H54 (cell line): ENCODE results near the gene CDC23.
"Not testable (repeated sequence)": the region's sequence is repeated elsewhere in the genome, so short reads cannot be mapped to it uniquely, and the experiment has no call there.

Source experiments
- DNase-seq: peaks from one replicate; pipeline ENCODE4 v3.0.0; 2011; ENCODE audit warnings: low spot score, mixed read lengths; ENCODE audit not compliant: insufficient read length
- FAIRE-seq: peaks from 3 replicates; lab custom pipeline; 2011; peaks lifted over from hg19 to GRCh38; lab: Jason Lieb, UNC
- POLR2A ChIP-seq: IDR thresholded peaks from 2 replicates; pipeline ENCODE4 v1.6.1; 2011; ENCODE audit warnings: low read depth, mild to moderate bottlenecking, low read length

The CDC23 gene

GRCh38 chr5:138233280-138233679 lies 20.2 kb upstream of the CDC23 start:
- no peak for TF ChIP-seq POLR2A
- FAIRE-seq = no peak
- DNase-seq = no peak

GRCh38 chr5:138230981-138231589 lies 18.0 kb upstream of the CDC23 start:
- TF ChIP-seq POLR2A = no peak
- DNase-seq = no peak
- FAIRE-seq = no peak

GRCh38 chr5:138230261-138230660 lies 17.1 kb upstream of the CDC23 start:
- DNase-seq = no peak
- no peak for FAIRE-seq
- TF ChIP-seq POLR2A = no peak

- TF ChIP-seq POLR2A = no peak
- DNase-seq (no peak), FAIRE-seq (no peak)
Observed at GRCh38 chr5:138229387-138229786, 16.3 kb upstream of the CDC23 start.

GRCh38 chr5:138226910-138227309 lies 13.8 kb upstream of the CDC23 start:
- TF ChIP-seq POLR2A = no peak
- FAIRE-seq (no peak), DNase-seq (no peak)

- DNase-seq (no peak), FAIRE-seq (no peak)
- no peak for TF ChIP-seq POLR2A
Observed at GRCh38 chr5:138224712-138225111, 11.6 kb upstream of the CDC23 start.

GRCh38 chr5:138223532-138223931 lies 10.4 kb upstream of the CDC23 start:
- no peak for FAIRE-seq

GRCh38 chr5:138216799-138217198 lies 3.7 kb upstream of the CDC23 start:
- TF ChIP-seq POLR2A = no peak
- no peak for FAIRE-seq
- no peak for DNase-seq

More at GRCh38 chr5:138223532-138223931, 10.4 kb upstream of the CDC23 start:
- no peak for DNase-seq
- TF ChIP-seq POLR2A = no peak

GRCh38 chr5:138212828-138213160 lies 329 bp downstream of the CDC23 start:
- peak; percentile 14 for DNase-seq
- no peak for FAIRE-seq
- TF ChIP-seq POLR2A = no peak

GRCh38 chr5:138210985-138211384 lies 2.1 kb downstream of the CDC23 start:
- FAIRE-seq (no peak), DNase-seq (no peak)
- TF ChIP-seq POLR2A = no peak

GRCh38 chr5:138193859-138194258 lies 19.3 kb downstream of the CDC23 start:
- not testable (repeated sequence) for DNase-seq, FAIRE-seq

- DNase-seq = no peak
- FAIRE-seq = no peak
- no peak for TF ChIP-seq POLR2A
Observed at GRCh38 chr5:138192826-138193225, 20.3 kb downstream of the CDC23 start.

- no peak for DNase-seq
- FAIRE-seq = no peak
- no peak for TF ChIP-seq POLR2A
Observed at GRCh38 chr5:138188626-138189025, 24.5 kb downstream of the CDC23 start.

GRCh38 chr5:138186002-138186447 lies 27.1 kb downstream of the CDC23 start:
- DNase-seq (no peak), FAIRE-seq (no peak)
- no peak for TF ChIP-seq POLR2A

- no peak for FAIRE-seq
- no peak for TF ChIP-seq POLR2A
- DNase-seq = no peak
Observed at GRCh38 chr5:138182808-138183207, 30.3 kb downstream of the CDC23 start.

GRCh38 chr5:138180841-138181240 lies 32.3 kb downstream of the CDC23 start:
- DNase-seq (no peak), FAIRE-seq (no peak)
- no peak for TF ChIP-seq POLR2A
